B cell (primary cell): ENCODE data around the gene TAF1B. TPM values are rescaled to one million over a fixed set of nuclear protein-coding genes. Genes with fewer than 3 reads are reported as not detected.

ENCODE experiments used
- ATAC-seq: fragments of 200-7000 bp; cut with Tn5 transposase; one replicate; pipeline ENCODE4 v1.10.0; 2021; ENCODE audit warnings: low read depth, mild to moderate bottlenecking, moderate number of reproducible peaks, moderate library complexity
- CTCF ChIA-PET: fragments of 350-600 bp; sonication (Branson Sonifier 250); formaldehyde crosslinking; loops from one replicate; lab custom pipeline; 2021; ENCODE audit warnings: antibody characterized with exemption, inconsistent platforms; lab: Charles Lee
- POLR2A ChIA-PET: fragments of 350-600 bp; sonication (Branson Sonifier 250); formaldehyde crosslinking; loops from one replicate; lab custom pipeline; 2021; ENCODE audit warnings: antibody characterized with exemption; lab: Charles Lee
- DNase-seq: peaks from one replicate; pipeline ENCODE4 v3.0.0; 2013
- H2AFZ ChIP-seq: 2 replicates; pipeline ENCODE4 v1.6.1; 2012; ENCODE audit warnings: mild to moderate bottlenecking, low read depth, low read length; ENCODE audit not compliant: insufficient read depth, poor library complexity, severe bottlenecking
- H3K27ac ChIP-seq, 2 donors: 1 replicate in 1 of 2; 2 replicates in 1 of 2; pipeline ENCODE4 v1.5.1; 2012 to 2013; ENCODE audit warnings: low read length in 2 of 2, mild to moderate bottlenecking in 2 of 2, moderate library complexity in 1 of 2
- H3K27me3 ChIP-seq, 4 experiments: fragments of 200-600 bp in 1 of 4; sonication (generic) in 1 of 4; replicated peaks in 1 of 4; 1 replicate in 2 of 4; 2 replicates in 2 of 4; pipeline versions ENCODE4 v1.6.1 to v1.7.0; 2013 to 2016; ENCODE audit warnings: low read length in 3 of 4, mild to moderate bottlenecking in 2 of 4, mixed read lengths in 1 of 4, moderate library complexity in 1 of 4; ENCODE audit not compliant: insufficient read depth in 4 of 4, control insufficient read depth in 3 of 4; ENCODE audit errors: control extremely low read depth in 1 of 4
- H3K36me3 ChIP-seq, 2 experiments: replicated peaks in 1 of 2; 1 replicate in 1 of 2; 2 replicates in 1 of 2; pipeline versions ENCODE4 v1.6.1 to v1.7.1; 2013; ENCODE audit warnings: low read length in 1 of 2; ENCODE audit not compliant: insufficient read depth in 2 of 2, control insufficient read depth in 1 of 2; ENCODE audit errors: control extremely low read depth in 1 of 2, extremely low read depth in 1 of 2
- H3K4me1 ChIP-seq, 2 donors: fragments of 200-600 bp in 1 of 2; sonication (generic) in 1 of 2; 1 replicate in 1 of 2; 2 replicates in 1 of 2; pipeline versions ENCODE4 v1.5.1 to v1.6.1; 2013 to 2017; ENCODE audit warnings: low read length in 2 of 2; ENCODE audit not compliant: control insufficient read depth in 2 of 2, insufficient read depth in 2 of 2
- H3K4me2 ChIP-seq: replicated peaks from 2 replicates; pipeline ENCODE3; 2012; ENCODE audit warnings: mild to moderate bottlenecking, low read depth, low read length; ENCODE audit not compliant: poor library complexity, severe bottlenecking
- H3K4me3 ChIP-seq, 5 experiments: fragments of 200-600 bp in 1 of 5; sonication (generic) in 1 of 5; 1 replicate in 3 of 5; 2 replicates in 2 of 5; pipeline versions ENCODE4 v1.5.1 to v1.7.0; 2011 to 2016; ENCODE audit warnings: low read length in 4 of 5, mild to moderate bottlenecking in 4 of 5, low read depth in 2 of 5, control low read depth in 1 of 5, moderate library complexity in 1 of 5; ENCODE audit not compliant: insufficient read depth in 1 of 5; ENCODE audit errors: control extremely low read depth in 1 of 5, extremely low read depth in 1 of 5
- H3K79me2 ChIP-seq: fragments of 200-600 bp; sonication (generic); one replicate; pipeline ENCODE4 v1.6.0; 2016; ENCODE audit warnings: low read length; ENCODE audit not compliant: control insufficient read depth, insufficient read depth
- H3K9ac ChIP-seq: fragments of 200-600 bp; sonication (generic); 2 replicates; pipeline ENCODE4 v1.6.1; 2017; ENCODE audit warnings: mild to moderate bottlenecking, low read length, moderate library complexity
- H3K9me3 ChIP-seq, 3 donors: one replicate each; pipeline versions ENCODE4 v1.6.1 to v1.7.1; 2013; ENCODE audit warnings: low read length in 2 of 3; ENCODE audit not compliant: control insufficient read depth in 2 of 3, insufficient read depth in 1 of 3; ENCODE audit errors: control extremely low read depth in 1 of 3
- H4K20me1 ChIP-seq: 2 replicates; pipeline ENCODE4 v1.6.0; 2012; ENCODE audit warnings: mild to moderate bottlenecking, low read length; ENCODE audit not compliant: insufficient read depth, control insufficient read depth, poor library complexity, severe bottlenecking
- H3K27ac Mint-ChIP-seq: one replicate; pipeline ENCODE4 v1.8.0; 2021; ENCODE audit warnings: mixed read lengths
- H3K27me3 Mint-ChIP-seq: one replicate; pipeline ENCODE4 v1.8.0; 2021; ENCODE audit warnings: mixed read lengths
- H3K4me1 Mint-ChIP-seq: one replicate; pipeline ENCODE4 v1.8.0; 2021; ENCODE audit warnings: mixed read lengths
- H3K4me3 Mint-ChIP-seq: one replicate; pipeline ENCODE4 v1.8.0; 2021; ENCODE audit warnings: mixed read lengths
- H3K9me3 Mint-ChIP-seq: one replicate; pipeline ENCODE4 v1.8.0; 2022; ENCODE audit warnings: mixed read lengths; ENCODE audit not compliant: insufficient read depth
- EZH2 ChIP-seq: IDR thresholded peaks from 2 replicates; pipeline ENCODE4 v1.6.1; 2012; ENCODE audit warnings: borderline replicate concordance, low read depth, mild to moderate bottlenecking, moderate library complexity, low read length; ENCODE audit not compliant: insufficient read depth, poor library complexity, severe bottlenecking
- WGBS: methylation state at CpG from one replicate; pipeline ENCODE4 v1.1.5; 2013; ENCODE audit warnings: missing lambda C conversion rate; ENCODE audit not compliant: insufficient coverage; 5-methylcytosine and 5-hydroxymethylcytosine counted together
- intact Hi-C: fragments of 100-400 bp; cut with micrococcal nuclease; formaldehyde crosslinking; loops from one replicate; pipeline ENCODE4 v1.10.0; 2022
- polyA plus RNA-seq: library from polyadenylated mRNA; depleted of rRNA; stranded (reverse); fragments of >200 nt; gene quantifications from 2 replicates; pipeline ENCODE4 v1.2.3, GENCODE V29; 2012
- total RNA-seq, 2 donors: library from RNA; stranded (reverse); fragments of 120-200 nt in 1 of 2; gene quantifications; 1 replicate in 1 of 2; 2 replicates in 1 of 2; pipeline versions ENCODE4 v1.2.3 to v1.2.4, GENCODE V29; 2013 to 2022
- TF ChIP-seq, protein P1 (sequence below): fragments of 200-600 bp; IDR thresholded peaks from one replicate; pipeline ENCODE4 v1.8.0; 2022; ENCODE audit warnings: antibody characterized with exemption, mild to moderate bottlenecking

TAF1B gene
- total and polyA plus RNA-seq, 2 donors (not counting 1 experiment from before 2014, with no cell fraction given), result 4.5 to 25.5 TPM

DNA sequence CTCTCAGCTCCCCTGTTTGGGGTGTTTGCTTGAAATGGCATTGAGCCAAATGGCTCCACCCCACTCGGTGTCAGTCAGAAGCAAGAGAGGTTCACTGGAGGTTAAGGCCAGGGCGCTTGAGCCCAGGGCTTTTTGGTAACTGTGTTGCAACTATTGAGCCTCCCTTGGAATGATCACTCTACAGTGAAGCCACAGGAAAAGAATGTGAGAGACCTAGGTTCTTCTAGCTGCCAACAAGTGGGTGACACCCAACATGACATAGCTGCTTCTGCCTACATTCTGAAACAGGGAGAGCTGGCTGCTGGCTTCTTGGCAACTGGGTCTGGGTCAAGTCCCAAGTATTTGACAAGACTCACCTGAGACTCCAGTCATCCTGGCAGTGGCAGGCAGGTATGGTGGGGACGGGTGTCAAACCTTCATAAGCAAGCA is 101.1 kb downstream of the TAF1B start:
- ChIA-PET POLR2A (no interaction called here), CTCF (interaction anchor here (1.2 kb wide), 1 partner anchor 12 kb away, joined by 3 read pairs; no protein-coding TSS in a partner anchor)
- Histone ChIP-seq H3K4me3 (no peak overlapping the region), H3K9ac (no peak overlapping the region), H3K4me1 (no peaks in the 10 kb centered on the region), H3K79me2 (no peaks in the 10 kb centered on the region), H3K9me3 (no peaks in the 10 kb centered on the region), H3K27ac (no peak overlapping the region), H3K36me3 (no peaks in the 10 kb centered on the region), H3K27me3 (peaks cover 0 to 24% (median 3%) of the 10 kb centered on the region in 4 experiments), H3K4me2 (no peak overlapping the region), H4K20me1 (no peaks in the 10 kb centered on the region), H2AFZ (no peak overlapping the region)
- H3K27ac Mint-ChIP-seq, result no peak overlapping the region
- TF ChIP-seq, protein P1, sequence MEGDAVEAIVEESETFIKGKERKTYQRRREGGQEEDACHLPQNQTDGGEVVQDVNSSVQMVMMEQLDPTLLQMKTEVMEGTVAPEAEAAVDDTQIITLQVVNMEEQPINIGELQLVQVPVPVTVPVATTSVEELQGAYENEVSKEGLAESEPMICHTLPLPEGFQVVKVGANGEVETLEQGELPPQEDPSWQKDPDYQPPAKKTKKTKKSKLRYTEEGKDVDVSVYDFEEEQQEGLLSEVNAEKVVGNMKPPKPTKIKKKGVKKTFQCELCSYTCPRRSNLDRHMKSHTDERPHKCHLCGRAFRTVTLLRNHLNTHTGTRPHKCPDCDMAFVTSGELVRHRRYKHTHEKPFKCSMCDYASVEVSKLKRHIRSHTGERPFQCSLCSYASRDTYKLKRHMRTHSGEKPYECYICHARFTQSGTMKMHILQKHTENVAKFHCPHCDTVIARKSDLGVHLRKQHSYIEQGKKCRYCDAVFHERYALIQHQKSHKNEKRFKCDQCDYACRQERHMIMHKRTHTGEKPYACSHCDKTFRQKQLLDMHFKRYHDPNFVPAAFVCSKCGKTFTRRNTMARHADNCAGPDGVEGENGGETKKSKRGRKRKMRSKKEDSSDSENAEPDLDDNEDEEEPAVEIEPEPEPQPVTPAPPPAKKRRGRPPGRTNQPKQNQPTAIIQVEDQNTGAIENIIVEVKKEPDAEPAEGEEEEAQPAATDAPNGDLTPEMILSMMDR, result no peak
- TF ChIP-seq EZH2, result no peak
- no peaks in the 10 kb centered on the region for H3K9me3 Mint-ChIP-seq
- intact Hi-C loops, result no loop called here
- peaks cover 28% of the 10 kb centered on the region for H3K27me3 Mint-ChIP-seq
- H3K4me1 Mint-ChIP-seq, result no peaks in the 10 kb centered on the region
- WGBS, result 61% methylated on average over 3 of the region's 3 CpGs
- ATAC-seq, result no peak
- H3K4me3 Mint-ChIP-seq, result no peak overlapping the region
- no peak for DNase-seq

DNA sequence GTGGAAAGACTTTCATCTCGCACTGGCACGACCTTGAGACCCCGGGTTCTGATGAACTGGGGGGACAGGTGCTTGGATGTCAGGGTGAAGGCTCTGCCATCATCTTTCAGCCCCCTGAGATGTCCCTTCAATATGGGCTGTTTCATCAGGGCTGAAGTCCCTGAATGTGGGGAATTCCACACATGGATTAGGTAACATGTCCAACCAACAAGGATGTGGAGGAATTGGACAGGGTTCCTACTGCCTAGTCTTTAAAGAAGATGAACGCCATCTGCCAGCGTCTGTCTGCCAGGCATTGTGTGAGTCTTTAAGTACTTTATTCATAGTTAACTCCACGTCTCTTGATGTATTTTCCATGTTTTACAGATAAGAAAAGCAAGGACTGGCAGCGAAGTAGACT is 102.3 kb downstream of the TAF1B start:
- CTCF ChIA-PET, result no interaction called here
- ATAC-seq (no peak), DNase-seq (no peak)
- POLR2A ChIA-PET, result no interaction called here
- no peak overlapping the region for H3K4me3 Mint-ChIP-seq
- no peaks in the 10 kb centered on the region for H3K9me3 Mint-ChIP-seq
- H3K4me2 ChIP-seq, result no peak overlapping the region
- H3K9ac ChIP-seq, result no peak overlapping the region
- intact Hi-C loops, result no loop called here
- H4K20me1 ChIP-seq, result no peaks in the 10 kb centered on the region
- no peak overlapping the region for H3K27ac Mint-ChIP-seq
- H3K4me1 Mint-ChIP-seq, result peaks cover 6% of the 10 kb centered on the region
- 70% methylated on average over 5 of the region's 7 CpGs for WGBS
- peaks cover 4 to 6% of the 10 kb centered on the region in 2 donors for H3K4me1 ChIP-seq
- H3K27me3 ChIP-seq, result peaks cover 0 to 33% (median 6%) of the 10 kb centered on the region in 4 experiments
- peaks cover 37% of the 10 kb centered on the region for H3K27me3 Mint-ChIP-seq
- H2AFZ ChIP-seq, result no peak overlapping the region
- no peak overlapping the region for H3K4me3 ChIP-seq
- H3K27ac ChIP-seq, result no peak overlapping the region
- H3K36me3 ChIP-seq, result no peaks in the 10 kb centered on the region
- TF ChIP-seq, protein P1, result no peak
- TF ChIP-seq EZH2, result no peak
- H3K79me2 ChIP-seq, result no peaks in the 10 kb centered on the region
- peaks cover 0 to 6% (median 0%) of the 10 kb centered on the region in 3 donors for H3K9me3 ChIP-seq
